Liver (tissue), 9 donors: ENCODE measurements around the gene CDKL2. TPM values are rescaled to one million over a fixed set of nuclear protein-coding genes. Genes with fewer than 3 reads are reported as not detected.

ENCODE experiments used
- DNase-seq: peaks from one replicate; pipeline ENCODE4 v3.0.0-alpha.2; 2017; ENCODE audit warnings: low spot score
- H3K27ac ChIP-seq, 2 donors: one replicate each; pipeline ENCODE4 v1.7.0; 2013; ENCODE audit warnings: inconsistent platforms in 2 of 2, low read length in 2 of 2, control low read depth in 1 of 2, low read depth in 1 of 2, mild to moderate bottlenecking in 1 of 2
- H3K27me3 ChIP-seq, 4 donors: one replicate each; pipeline versions ENCODE4 v1.6.1 to v1.7.0; 2013; ENCODE audit warnings: low read length in 3 of 4, inconsistent platforms in 1 of 4, mild to moderate bottlenecking in 1 of 4, moderate library complexity in 1 of 4; ENCODE audit not compliant: control insufficient read depth in 4 of 4, insufficient read depth in 4 of 4
- H3K36me3 ChIP-seq, 4 donors: one replicate each; pipeline versions ENCODE4 v1.6.1 to v1.7.0; 2013; ENCODE audit warnings: low read length in 3 of 4, mild to moderate bottlenecking in 3 of 4, low read depth in 1 of 4, moderate library complexity in 1 of 4; ENCODE audit not compliant: control insufficient read depth in 4 of 4, insufficient read depth in 3 of 4
- H3K4me1 ChIP-seq, 4 donors: one replicate each; pipeline versions ENCODE4 v1.6.1 to v1.7.0; 2013; ENCODE audit warnings: low read length in 3 of 4, mild to moderate bottlenecking in 3 of 4, moderate library complexity in 1 of 4; ENCODE audit not compliant: control insufficient read depth in 4 of 4, insufficient read depth in 4 of 4
- H3K4me3 ChIP-seq, 3 donors: one replicate each; pipeline versions ENCODE4 v1.6.1 to v1.7.0; 2013; ENCODE audit warnings: low read length in 3 of 3, control low read depth in 1 of 3, low read depth in 1 of 3, mild to moderate bottlenecking in 1 of 3
- H3K9ac ChIP-seq, 2 donors: one replicate each; pipeline ENCODE4 v1.7.0; 2013; ENCODE audit warnings: low read length in 2 of 2, mild to moderate bottlenecking in 2 of 2, moderate library complexity in 2 of 2, control low read depth in 1 of 2, low read depth in 1 of 2
- H3K9me3 ChIP-seq, 4 donors: one replicate each; pipeline versions ENCODE4 v1.6.1 to v1.7.0; 2013; ENCODE audit warnings: low read length in 3 of 4; ENCODE audit not compliant: control insufficient read depth in 4 of 4
- ATF3 ChIP-seq: IDR thresholded peaks from 2 replicates; pipeline ENCODE4 v1.6.1; 2016; ENCODE audit warnings: antibody characterized with exemption
- EGR1 ChIP-seq, 2 donors: IDR thresholded peaks; 2 replicates each; pipeline ENCODE4 v1.6.1; 2016 to 2018; ENCODE audit warnings: antibody characterized with exemption in 2 of 2, low read depth in 2 of 2
- FOXA1 ChIP-seq: IDR thresholded peaks from 2 replicates; pipeline ENCODE4 v1.6.1; 2016; ENCODE audit warnings: antibody characterized with exemption
- FOXA2 ChIP-seq: IDR thresholded peaks from 2 replicates; pipeline ENCODE4 v1.6.1; 2016; ENCODE audit warnings: antibody characterized with exemption
- GABPA ChIP-seq, 2 donors: IDR thresholded peaks in 1 of 2; conservative IDR thresholded peaks in 1 of 2; 2 replicates each; pipeline ENCODE4 v1.6.1; 2016; ENCODE audit warnings: antibody characterized with exemption in 2 of 2, mild to moderate bottlenecking in 1 of 2, moderate library complexity in 1 of 2
- HNF4A ChIP-seq, 2 donors: conservative IDR thresholded peaks; 2 replicates each; pipeline ENCODE4 v1.6.1; 2016; ENCODE audit warnings: antibody characterized with exemption in 2 of 2, mild to moderate bottlenecking in 2 of 2
- HNF4G ChIP-seq: IDR thresholded peaks from 2 replicates; pipeline ENCODE4 v1.6.1; 2016; ENCODE audit warnings: antibody characterized with exemption
- JUND ChIP-seq, 2 donors: IDR thresholded peaks; 2 replicates each; pipeline ENCODE4 v1.6.1; 2016; ENCODE audit warnings: antibody characterized with exemption in 2 of 2
- MAX ChIP-seq: IDR thresholded peaks from 2 replicates; pipeline ENCODE4 v1.6.1; 2016; ENCODE audit warnings: antibody characterized with exemption
- NR2F2 ChIP-seq: IDR thresholded peaks from 2 replicates; pipeline ENCODE4 v1.6.1; 2016; ENCODE audit warnings: antibody characterized with exemption
- RAD21 ChIP-seq, 2 donors: IDR thresholded peaks; 2 replicates each; pipeline ENCODE4 v1.6.1; 2016; ENCODE audit warnings: antibody characterized with exemption in 2 of 2, mild to moderate bottlenecking in 2 of 2
- RXRA ChIP-seq, 2 donors: IDR thresholded peaks; 2 replicates each; pipeline ENCODE4 v1.6.1; 2017 to 2018; ENCODE audit warnings: antibody characterized with exemption in 2 of 2, mild to moderate bottlenecking in 1 of 2
- SP1 ChIP-seq: IDR thresholded peaks from 2 replicates; pipeline ENCODE4 v1.6.1; 2018; ENCODE audit warnings: antibody characterized with exemption, mild to moderate bottlenecking
- TAF1 ChIP-seq: conservative IDR thresholded peaks from 2 replicates; pipeline ENCODE4 v1.6.1; 2016; ENCODE audit warnings: antibody characterized with exemption, mild to moderate bottlenecking
- YY1 ChIP-seq: IDR thresholded peaks from 2 replicates; pipeline ENCODE4 v1.6.1; 2016; ENCODE audit warnings: antibody characterized with exemption, mild to moderate bottlenecking
- WGBS: extraction: QIAGEN DNeasy Blood & Tissue Kit; methylation state at CpG from one replicate; pipeline ENCODE4 v1.1.7; 2013; 5-methylcytosine and 5-hydroxymethylcytosine counted together
- polyA plus RNA-seq, 2 donors: library from polyadenylated mRNA; stranded (reverse) in 1 of 2; unstranded in 1 of 2; fragments of 200-250 nt in 1 of 2; fragments of >200 nt in 1 of 2; fragmentation: Nextera tagmentation in 1 of 2; extraction: Ambion mirVana in 1 of 2; gene quantifications; one replicate each; pipeline versions ENCODE4 v1.2.1 to v1.2.3, GENCODE V29; 2013 to 2015
- total RNA-seq, 2 donors: library from RNA; depleted of rRNA; stranded (reverse); fragments of >200 nt; gene quantifications; one replicate each; pipeline ENCODE4 v1.2.3, GENCODE V29; 2014
- TF ChIP-seq, protein P1 (sequence below): fragments of 150-350 bp; IDR thresholded peaks from 2 replicates; pipeline ENCODE4 v1.5.1; 2017; ENCODE audit warnings: improper control_type of control experiment, low read depth, low read length; ENCODE audit not compliant: missing input control
- TF ChIP-seq, protein P2 (sequence below): IDR thresholded peaks from 2 replicates; pipeline ENCODE4 v1.6.1; 2016; ENCODE audit warnings: antibody characterized with exemption, mild to moderate bottlenecking
- TF ChIP-seq, protein P3 (sequence below): IDR thresholded peaks from 2 replicates; pipeline ENCODE4 v1.6.1; 2016; ENCODE audit warnings: antibody characterized with exemption
- donor health status: healthy.
- donor health status: healthy.
- donor health status: healthy.
- donor health status: healthy.
- donor health status: healthy.

The CDKL2 gene
- total and polyA plus RNA-seq, 4 donors = 0.02 to 0.14 (median 0.08) TPM; not detected in 1

GRCh38 chr4:75557696-75558095 is 72.6 kb downstream of the CDKL2 start:
- no peak overlapping the region for H3K9ac ChIP-seq
- WGBS = 91% methylated on average over 8 of the region's 8 CpGs

More at GRCh38 chr4:75557696-75558095, 72.6 kb downstream of the CDKL2 start:
- Histone ChIP-seq H3K27ac (no peak overlapping the region), H3K27me3 (peaks cover 0 to 6% (median 0%) of the 10 kb centered on the region in 4 donors), H3K36me3 (no peaks in the 10 kb centered on the region), H3K4me3 (no peak overlapping the region), H3K9me3 (no peaks in the 10 kb centered on the region), H3K4me1 (no peaks in the 10 kb centered on the region)
- TF ChIP-seq TAF1 = no peak
- no peak for TF ChIP-seq HNF4G
- TF ChIP-seq, protein P1, sequence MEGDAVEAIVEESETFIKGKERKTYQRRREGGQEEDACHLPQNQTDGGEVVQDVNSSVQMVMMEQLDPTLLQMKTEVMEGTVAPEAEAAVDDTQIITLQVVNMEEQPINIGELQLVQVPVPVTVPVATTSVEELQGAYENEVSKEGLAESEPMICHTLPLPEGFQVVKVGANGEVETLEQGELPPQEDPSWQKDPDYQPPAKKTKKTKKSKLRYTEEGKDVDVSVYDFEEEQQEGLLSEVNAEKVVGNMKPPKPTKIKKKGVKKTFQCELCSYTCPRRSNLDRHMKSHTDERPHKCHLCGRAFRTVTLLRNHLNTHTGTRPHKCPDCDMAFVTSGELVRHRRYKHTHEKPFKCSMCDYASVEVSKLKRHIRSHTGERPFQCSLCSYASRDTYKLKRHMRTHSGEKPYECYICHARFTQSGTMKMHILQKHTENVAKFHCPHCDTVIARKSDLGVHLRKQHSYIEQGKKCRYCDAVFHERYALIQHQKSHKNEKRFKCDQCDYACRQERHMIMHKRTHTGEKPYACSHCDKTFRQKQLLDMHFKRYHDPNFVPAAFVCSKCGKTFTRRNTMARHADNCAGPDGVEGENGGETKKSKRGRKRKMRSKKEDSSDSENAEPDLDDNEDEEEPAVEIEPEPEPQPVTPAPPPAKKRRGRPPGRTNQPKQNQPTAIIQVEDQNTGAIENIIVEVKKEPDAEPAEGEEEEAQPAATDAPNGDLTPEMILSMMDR = no peak
- no peak for TF ChIP-seq RXRA (IDR thresholded peaks at IDR 0.05)
- no peak for TF ChIP-seq GABPA (IDR thresholded peaks at IDR 0.05 in 1 of 2, conservative IDR thresholded peaks at IDR 0.05 in 1 of 2)
- no peak for TF ChIP-seq FOXA1
- TF ChIP-seq, protein P2, sequence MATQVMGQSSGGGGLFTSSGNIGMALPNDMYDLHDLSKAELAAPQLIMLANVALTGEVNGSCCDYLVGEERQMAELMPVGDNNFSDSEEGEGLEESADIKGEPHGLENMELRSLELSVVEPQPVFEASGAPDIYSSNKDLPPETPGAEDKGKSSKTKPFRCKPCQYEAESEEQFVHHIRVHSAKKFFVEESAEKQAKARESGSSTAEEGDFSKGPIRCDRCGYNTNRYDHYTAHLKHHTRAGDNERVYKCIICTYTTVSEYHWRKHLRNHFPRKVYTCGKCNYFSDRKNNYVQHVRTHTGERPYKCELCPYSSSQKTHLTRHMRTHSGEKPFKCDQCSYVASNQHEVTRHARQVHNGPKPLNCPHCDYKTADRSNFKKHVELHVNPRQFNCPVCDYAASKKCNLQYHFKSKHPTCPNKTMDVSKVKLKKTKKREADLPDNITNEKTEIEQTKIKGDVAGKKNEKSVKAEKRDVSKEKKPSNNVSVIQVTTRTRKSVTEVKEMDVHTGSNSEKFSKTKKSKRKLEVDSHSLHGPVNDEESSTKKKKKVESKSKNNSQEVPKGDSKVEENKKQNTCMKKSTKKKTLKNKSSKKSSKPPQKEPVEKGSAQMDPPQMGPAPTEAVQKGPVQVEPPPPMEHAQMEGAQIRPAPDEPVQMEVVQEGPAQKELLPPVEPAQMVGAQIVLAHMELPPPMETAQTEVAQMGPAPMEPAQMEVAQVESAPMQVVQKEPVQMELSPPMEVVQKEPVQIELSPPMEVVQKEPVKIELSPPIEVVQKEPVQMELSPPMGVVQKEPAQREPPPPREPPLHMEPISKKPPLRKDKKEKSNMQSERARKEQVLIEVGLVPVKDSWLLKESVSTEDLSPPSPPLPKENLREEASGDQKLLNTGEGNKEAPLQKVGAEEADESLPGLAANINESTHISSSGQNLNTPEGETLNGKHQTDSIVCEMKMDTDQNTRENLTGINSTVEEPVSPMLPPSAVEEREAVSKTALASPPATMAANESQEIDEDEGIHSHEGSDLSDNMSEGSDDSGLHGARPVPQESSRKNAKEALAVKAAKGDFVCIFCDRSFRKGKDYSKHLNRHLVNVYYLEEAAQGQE = no peak
- no peak for TF ChIP-seq MAX
- no peak for TF ChIP-seq FOXA2
- no peak for TF ChIP-seq NR2F2
- TF ChIP-seq JUND (IDR thresholded peaks at IDR 0.05) = no peak
- no peak for TF ChIP-seq YY1
- TF ChIP-seq HNF4A (conservative IDR thresholded peaks at IDR 0.05) = no peak
- TF ChIP-seq EGR1 (IDR thresholded peaks at IDR 0.05; ENCODE audit: low read depth in 2 of 2) = no peak
- TF ChIP-seq RAD21 (IDR thresholded peaks at IDR 0.05) = no peak
- no peak for TF ChIP-seq SP1
- TF ChIP-seq, protein P3, sequence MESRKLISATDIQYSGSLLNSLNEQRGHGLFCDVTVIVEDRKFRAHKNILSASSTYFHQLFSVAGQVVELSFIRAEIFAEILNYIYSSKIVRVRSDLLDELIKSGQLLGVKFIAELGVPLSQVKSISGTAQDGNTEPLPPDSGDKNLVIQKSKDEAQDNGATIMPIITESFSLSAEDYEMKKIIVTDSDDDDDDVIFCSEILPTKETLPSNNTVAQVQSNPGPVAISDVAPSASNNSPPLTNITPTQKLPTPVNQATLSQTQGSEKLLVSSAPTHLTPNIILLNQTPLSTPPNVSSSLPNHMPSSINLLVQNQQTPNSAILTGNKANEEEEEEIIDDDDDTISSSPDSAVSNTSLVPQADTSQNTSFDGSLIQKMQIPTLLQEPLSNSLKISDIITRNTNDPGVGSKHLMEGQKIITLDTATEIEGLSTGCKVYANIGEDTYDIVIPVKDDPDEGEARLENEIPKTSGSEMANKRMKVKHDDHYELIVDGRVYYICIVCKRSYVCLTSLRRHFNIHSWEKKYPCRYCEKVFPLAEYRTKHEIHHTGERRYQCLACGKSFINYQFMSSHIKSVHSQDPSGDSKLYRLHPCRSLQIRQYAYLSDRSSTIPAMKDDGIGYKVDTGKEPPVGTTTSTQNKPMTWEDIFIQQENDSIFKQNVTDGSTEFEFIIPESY = no peak
- no peak for TF ChIP-seq ATF3
- DNase-seq = no peak
